HTERT RPE-1 (cell line): ENCODE measurements around the gene SEMA6D.
"Not testable (repeated sequence)": the region's sequence is repeated elsewhere in the genome, so short reads cannot be mapped to it uniquely, and the experiment has no call there.

Experiments
- in situ Hi-C: fragments of 300-500 bp; cut with MboI; formaldehyde crosslinking; loops from 4 replicates; pipeline ENCODE4 v1.14.3; 2020; ENCODE audit warnings: low sequenced_read_pairs

Gene SEMA6D

DNA sequence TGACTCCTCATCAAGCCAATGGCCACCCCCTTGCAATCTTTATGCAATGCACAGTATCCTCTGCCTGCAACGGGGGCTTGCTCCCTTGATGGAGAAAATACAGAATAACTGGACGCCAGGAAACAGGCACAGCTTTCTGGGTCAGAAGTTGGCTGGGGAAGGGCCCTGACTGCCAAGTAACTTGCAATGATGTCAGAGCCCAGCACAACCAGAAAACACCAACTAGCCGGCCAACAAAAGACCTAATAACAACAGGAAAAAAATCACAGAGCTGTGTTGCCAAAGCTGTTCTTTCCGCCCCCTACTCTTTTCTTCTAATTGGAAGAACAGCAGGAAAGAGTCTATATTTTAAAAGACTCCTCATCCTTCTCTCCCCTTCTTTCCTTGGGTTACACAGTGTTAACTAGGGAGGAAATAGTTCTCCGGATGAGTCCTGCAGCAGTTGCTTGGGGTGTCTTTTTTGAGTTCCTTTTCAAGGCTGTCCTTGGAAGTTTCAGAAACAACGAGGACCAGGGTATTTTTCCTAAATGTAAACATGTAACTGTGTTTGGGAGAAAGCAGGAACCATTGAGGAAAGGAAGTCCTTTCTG is 1.4 kb upstream of the SEMA6D start:
- in situ Hi-C loops, result no loop called here

DNA sequence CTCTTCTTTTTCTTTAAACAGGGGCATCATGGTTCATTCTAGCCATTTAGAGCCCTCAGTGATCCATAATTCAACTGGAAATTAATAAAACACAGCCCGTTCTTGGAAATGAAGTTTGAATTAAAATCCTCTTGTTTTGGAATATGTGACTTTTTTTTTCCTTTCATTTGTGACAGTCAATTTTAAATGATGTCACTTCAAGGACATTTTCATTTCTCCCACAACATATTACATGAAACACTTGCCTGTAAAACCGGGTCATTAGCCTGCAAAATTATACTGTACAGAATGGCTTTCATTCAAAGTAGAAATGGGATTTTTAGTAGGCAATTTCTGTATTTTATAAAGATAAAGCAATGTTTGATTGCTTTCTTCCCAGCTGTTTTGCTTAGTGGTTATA is 789 bp upstream of the SEMA6D start:
- in situ Hi-C loops, result no loop called here

DNA sequence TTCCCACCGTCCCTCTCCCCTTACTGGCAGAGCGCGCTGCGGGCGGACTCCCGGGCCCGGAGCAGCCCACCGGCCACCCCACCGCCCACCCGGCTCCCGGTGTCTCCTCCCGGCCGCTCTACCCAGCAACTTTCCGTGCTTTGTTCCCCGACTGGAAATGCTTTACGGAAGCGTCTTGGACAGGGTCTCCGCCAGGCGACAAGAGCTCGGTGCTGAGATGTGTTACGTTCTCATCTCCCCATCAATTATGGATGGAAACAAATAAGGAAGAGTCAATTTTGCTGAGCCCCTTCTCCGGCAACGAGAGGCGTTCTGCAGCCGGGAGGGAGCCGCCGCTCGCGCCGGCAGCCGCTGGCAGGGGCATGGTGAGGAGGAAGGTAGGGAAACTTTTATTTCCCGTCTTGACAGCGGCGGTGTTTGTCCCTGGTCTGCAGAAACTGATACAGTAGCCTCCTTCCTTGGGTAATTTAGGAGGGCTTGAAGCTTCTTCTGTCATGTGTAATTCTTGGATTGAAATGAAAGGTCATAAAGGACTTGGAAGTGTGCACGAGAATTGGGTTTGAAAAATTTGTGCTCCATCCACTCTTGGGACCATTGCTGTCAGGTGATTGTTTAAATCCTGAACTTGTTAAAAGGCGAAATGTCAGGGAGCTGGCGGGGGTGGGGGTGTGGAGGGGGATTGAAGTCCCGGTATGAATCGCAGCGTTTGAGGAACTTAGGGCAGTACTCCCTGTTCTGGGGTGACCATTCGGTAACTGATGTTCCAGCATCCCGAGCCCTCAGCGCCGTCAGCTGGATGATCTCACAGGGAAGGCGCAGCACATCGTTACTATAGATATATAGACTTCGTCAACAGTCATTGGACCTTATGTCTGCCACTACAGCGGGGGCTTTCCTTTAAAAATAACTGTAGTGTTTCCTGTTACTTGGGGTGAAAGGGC is 1.5 kb downstream of the SEMA6D start:
- in situ Hi-C loops, result no loop called here

DNA sequence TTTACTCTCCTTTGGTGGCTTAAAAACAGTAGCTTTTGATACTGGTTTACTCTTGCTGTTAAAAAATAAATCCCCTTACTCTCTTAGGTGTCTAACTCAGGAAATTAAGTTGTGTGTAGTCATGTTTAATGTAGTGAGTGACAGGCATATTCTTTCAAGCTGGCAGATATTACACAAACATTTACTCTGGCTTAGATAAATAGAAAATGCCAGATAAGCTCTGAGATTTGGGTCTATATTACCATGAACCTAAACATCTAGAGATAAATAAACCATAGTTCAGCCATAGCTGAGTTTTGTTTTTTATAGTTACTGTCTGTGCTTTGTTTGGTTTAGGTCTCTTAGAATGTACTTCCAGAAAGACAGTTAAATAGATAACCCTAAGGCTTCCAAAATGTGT is 2.4 kb downstream of the SEMA6D start:
- in situ Hi-C loops, result no loop called here

DNA sequence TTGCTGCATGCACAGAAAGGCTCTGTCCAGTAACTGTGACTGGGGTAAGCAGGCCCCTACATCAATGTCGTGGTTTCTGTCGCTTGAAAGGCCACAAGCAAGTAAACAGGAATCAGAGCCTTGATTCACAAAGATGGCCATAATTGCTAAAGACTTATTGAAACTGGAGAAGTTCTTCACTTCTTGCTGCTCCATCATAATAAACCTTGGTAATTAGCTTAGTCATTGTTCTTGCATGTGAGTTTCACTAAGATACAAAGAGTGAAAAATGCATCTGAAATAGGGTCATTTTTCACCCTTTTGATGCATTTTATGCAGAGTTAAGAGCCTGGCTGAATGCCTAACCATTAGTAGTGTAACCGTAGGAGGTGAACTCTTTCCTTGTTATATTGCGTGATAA is 3.2 kb downstream of the SEMA6D start:
- in situ Hi-C loops, result no loop called here

DNA sequence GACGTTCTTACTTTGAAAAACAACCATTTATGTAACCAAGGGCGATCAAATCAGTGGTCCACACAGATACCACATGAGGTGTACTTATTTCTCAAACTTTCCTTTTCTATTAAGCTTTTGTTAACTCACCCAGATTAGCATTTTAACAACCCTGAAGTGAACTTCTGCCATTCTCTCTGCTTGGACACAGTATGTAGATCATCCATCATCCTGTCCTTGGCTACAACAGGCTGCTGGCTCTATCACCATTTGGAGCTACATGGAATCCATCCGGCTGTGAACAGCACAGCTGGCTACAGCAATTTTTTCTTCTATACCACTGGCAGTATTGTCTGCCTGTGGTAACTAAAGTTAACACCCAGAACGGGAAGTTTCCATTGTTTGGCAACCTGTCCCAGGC is 4.4 kb downstream of the SEMA6D start:
- in situ Hi-C loops, result no loop called here

DNA sequence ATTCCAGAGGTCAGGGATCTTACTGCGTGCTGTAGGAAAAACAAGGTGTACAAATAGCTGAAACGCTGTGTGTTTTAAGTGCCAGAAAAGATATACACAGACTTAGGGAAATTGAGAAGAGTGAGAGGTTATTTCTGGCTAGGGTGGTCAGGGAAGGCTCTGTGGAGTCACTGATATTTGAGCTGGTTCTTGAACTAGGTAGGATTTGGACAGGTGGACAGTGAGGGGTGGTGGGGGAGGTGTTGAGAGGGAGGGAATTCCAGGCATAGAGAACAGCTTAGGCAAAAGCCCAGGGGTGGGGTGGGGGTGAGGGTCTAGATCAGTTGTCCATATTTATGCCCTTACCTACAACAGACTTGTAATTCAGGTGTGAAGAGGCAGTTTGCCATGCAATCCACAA is 7.0 kb downstream of the SEMA6D start:
- in situ Hi-C loops, result no loop called here

DNA sequence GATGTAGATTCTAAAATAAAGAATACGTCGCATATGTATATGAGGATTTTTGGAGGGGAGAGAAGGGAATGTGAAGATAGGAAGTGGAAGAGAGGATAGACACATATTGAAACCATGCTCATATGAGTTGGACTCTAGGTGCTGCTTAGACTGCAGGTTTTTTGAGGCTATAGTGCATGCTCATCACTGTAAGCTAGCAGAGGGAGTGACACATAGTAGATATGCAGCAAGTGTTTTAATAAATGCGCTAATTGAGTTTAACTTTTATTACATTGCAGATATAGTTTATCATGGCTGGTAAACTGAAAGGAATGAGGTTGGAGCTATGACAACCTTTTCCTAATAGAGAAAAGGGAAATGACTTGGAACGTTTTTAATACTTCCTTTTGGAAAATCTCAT is 7.7 kb downstream of the SEMA6D start:
- in situ Hi-C loops, result no loop called here

DNA sequence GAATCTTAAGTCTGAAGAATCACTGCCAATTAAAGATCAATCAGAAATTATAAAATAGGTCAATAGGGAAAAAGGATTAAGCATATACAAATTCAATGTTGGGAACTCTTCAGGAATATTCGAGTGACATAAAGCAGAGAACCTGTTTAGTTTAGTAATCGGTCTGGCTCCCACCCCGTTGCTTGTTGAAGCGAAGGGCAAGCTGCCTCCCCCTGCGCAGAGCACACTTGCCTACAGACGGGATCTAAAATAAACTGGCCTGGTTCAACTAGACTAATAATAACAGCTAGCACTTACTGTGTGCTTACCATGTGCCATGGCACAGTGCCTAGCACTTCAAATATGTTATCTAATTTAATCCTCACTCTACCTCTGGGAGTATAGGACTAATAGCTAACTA is 8.6 kb downstream of the SEMA6D start:
- in situ Hi-C loops, result no loop called here

DNA sequence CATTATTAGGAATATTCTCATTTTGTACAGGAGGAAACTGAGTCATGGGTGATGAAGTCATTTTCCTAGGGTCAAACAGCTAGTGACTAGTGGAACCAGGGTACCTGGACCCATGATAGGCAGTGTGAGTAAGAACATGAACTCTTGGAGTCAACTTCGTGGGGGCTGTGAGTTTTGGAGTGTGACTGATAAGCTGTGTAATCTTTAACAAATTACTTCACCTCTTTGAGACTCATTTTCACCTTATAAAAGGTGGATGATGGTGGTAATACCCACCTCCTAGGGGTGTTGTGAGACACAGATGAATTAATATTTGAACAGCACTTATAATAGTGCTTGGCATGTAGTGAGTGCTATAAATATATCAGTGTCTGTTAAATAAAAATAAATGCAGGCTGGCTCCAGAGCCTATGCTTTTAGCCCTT is 9.1 kb downstream of the SEMA6D start:
- in situ Hi-C loops, result no loop called here

DNA sequence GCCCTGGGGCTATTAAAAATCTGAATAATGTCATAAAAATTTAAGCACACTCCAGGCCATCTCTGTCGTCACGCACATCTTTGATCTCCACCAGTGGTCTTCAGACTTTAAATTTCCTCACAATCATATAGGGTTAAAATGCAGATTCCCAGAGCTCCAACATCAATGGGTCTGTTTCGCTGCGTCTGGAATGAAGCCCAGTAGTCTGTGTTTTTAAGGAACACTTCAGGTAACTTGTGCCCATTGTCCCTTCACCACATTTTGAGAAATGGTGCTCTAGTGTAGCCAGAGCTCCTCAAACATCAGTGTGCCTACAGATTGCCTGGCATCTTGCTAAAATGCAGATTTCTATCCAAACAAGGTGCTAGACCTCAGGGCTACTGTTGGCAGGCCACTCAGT is 9.8 kb downstream of the SEMA6D start:
- in situ Hi-C loops, result no loop called here

DNA sequence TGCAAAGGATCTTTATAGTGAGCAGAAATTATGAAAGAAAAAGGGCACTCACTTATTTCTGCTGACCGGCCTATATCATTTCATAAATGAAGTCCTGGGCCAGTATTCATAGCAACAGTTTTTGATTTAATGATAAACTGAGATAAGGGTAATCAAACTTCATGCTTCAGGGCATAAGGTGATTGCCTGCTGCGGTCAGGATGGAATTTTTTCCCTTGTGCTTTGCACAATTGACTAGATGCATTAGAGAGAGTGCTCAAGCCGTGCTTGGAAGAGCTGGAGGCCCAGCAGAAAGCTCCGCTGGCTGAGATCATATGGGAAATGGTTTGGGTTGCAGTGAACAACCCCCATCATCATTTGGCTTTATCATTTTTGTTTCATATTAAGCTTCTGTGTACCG is 10.4 kb downstream of the SEMA6D start:
- in situ Hi-C loops, result no loop called here

DNA sequence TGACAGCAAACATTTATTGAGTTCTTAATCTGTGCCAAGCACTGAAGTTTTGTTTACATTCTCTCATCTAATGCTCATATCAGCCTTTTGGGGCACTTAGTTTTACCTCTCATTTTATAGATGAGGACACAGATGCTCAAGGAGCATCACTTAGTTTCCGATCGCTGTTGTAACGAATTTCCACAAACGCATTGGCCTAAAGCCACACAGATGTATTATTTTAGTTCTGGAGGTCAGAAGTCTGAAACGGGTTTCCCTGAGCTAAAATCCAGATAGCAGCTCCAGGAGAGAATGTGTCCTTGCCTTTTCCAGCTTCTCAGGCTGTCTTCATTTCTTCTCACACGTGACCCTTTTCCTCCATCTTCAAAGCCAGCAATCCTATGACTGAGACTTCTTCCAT is 11.1 kb downstream of the SEMA6D start:
- in situ Hi-C loops, result no loop called here

DNA sequence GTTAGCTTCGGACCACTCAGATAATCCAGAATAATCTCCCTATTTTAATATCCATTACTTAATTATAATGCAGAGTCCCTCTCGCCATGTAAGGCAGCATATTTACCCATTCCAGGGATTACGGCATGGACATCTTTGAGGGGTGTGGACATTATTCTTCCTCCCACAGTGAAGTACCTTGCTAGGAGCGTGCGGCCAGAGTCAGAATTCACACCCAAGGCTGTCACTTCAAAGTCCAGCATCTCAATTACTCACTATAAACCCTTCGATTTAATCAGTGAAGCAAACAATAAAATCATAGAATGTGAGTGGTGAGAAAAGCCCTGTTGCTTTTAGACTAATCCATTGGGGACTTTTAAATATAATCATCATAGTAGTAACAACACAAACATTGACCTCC is 11.6 kb downstream of the SEMA6D start:
- in situ Hi-C loops, result no loop called here

DNA sequence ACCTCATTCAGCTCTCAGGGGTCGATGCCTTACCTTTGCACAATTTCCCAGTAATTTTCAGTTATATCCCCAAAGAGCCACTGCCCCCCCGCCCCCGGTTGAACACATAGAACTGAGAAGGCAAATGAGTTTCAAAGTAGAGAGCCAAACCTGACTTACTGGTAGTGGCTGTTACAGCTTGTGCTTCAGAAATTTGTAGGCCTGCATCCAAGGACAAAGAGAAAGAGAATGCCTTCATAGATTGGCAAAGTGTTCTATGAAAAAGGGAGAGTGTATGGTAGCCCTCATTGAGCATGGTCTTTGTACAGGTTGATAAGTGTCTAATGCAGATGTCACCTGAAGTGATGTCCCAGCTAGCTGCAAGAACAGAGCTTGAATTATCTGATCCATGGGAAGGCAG is 13.9 kb downstream of the SEMA6D start:
- in situ Hi-C loops, result no loop called here

DNA sequence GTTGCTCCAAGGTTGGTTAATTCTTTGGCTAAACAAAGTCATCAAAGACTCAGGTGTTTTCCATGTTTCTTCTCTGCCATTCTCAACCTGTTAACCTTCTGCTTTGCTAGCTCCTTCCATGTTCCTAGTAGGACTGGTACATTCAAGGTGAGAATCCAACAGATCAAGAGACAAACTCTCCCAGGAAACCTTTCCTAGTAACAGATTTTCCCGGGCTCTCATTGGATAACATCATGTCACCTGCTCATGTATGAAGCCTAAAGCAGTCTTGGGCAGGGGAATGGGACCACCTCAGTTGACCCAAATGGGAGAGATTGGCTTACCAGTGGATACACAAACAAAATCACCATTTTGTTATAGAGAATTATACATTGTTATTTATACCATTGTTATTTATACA is 14.9 kb downstream of the SEMA6D start:
- in situ Hi-C loops, result no loop called here

DNA sequence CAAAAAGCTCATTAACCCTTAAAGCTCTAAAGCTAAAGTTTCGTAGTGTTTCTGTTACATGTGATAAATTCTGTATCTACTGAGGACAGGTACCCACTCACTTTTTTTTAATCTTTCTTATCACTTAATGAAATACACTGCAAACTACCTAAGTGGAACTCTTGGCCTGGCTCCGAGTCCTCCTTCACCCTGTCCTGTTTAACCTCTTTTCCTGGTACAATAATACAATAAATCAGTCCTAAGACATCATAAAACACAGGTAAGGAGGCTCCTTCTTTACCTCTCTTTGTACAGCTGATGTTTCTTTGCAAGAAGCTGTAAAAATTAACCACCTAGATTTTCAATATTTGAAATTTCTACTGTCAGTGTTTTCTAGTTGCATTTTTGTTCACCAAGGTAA is 15.8 kb downstream of the SEMA6D start:
- in situ Hi-C loops, result no loop called here

DNA sequence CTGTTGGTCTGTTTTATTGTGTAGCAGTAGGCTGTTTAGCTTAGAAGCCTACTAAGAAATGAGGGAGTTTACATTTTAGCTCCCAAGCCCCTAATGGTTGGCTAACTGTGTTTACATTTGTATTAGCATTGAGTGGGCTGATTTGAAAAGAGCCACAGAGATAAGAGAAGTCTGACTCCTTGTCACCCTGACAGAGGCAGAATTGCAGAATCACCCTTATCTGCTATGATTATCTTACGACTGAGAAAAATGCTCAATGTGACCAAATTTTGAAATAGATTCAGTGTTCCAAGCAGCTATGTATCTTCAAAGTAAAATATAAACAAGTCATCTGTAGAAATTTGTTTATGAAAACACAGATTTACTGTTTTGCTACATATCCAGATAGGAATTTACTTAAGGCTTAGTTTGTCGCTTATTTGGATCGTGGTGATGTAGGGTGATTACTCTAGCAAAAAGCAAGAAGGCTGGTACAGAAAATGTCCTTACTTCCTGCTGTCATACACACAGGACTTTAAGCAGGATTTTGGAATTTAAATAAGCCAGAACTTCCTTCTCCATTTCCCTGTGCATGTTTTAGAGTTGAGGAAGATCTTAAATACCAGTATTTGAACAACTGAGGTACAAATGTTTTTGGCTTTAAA is 19.0 kb downstream of the SEMA6D start:
- in situ Hi-C loops, result no loop called here

DNA sequence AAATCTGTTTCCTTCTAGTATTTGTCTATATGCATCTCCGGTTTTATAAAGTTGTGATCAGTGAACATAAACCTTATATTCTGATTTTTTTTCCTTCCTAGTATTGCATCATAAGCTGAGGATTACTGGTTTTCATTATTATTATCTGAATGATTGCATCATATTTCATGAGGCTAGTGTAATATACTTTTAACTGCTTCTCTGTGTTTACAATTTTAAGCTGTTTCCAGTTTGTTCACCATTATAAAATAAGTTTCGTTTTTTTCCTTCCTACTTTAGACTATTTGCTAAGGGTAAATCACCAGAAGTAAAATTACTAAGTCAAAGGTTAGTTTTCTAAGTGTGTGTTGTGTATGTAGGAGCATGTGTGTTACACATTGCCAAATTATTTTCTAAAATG is 20.2 kb downstream of the SEMA6D start:
- in situ Hi-C loops, result no loop called here

DNA sequence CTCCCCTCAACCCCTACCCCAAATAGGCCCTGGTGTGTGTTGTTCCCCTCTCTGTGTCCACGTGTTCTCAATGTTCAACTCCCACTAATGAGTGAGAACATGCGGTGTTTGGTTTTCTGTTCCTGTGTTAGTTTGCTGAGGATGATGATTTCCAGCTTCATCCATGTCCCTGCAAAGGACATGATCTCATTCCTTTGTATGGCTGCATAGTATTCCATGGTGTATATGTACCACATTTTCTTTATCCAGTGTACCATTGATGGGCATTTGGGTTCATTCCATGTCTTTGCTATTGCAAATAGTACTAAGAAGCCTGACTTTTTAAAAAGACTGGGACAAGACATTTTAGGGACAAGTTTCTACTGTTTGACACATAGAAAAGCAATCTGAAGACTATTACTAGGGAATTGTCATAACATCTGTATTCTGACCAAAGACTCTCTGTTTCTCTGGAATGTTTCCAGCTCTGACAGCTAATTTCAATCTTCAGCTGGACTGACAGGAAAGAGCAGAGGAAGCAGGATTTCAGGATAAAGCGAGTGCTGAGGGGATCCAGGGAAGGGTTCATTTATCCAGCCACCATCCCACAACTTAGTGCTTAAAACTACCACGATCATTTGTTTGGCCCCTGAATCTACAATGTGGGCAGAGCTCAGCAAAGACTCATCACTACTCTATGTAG is 21.0 kb downstream of the SEMA6D start:
- in situ Hi-C loops, result not testable (repeated sequence)

DNA sequence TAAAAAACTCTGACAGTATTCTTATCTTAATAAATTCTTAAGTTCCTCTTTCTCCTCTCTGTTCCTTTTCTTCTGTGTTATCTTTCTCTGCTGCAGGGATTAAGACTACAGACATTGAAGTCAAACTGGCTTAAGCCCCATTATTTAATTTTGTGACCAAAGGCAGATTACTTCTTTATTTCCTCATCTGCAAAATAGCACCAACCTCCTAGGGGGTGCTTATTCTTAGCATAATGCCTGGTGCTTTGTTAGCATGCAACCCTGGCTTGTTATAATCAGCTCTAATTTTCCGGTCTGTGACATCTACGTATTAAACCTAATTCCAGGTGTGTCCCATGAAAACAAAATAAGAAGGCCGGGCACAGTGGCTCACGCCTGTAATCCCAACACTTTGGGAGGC is 23.8 kb downstream of the SEMA6D start:
- in situ Hi-C loops, result no loop called here

DNA sequence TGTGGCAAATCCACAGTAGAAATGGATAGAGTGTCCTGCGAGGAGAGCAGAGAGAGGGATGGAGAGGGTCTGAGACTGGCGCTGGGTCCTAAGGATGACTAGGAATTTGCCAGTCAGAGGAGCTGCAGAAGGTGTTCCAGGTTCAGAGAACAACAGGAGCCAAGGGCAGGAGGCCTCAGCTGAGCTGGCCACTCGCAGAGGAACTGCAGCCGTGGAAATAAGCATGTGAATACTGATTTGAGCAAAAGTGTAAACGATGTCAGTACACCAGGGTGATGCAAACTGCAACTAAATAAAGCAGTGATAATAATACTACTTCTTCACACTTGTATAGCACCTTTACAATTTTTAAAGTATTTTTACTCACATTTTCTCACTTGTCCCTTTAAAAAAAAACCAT is 24.6 kb downstream of the SEMA6D start:
- in situ Hi-C loops, result no loop called here
